GM23338 (cell line): ENCODE results near the gene AP1S3. TPM values are rescaled to one million over a fixed set of nuclear protein-coding genes. Genes with fewer than 3 reads are reported as not detected.

Experiments
- ATAC-seq: fragments of 200-7000 bp; cut with Tn5 transposase; 3 replicates; pipeline ENCODE4 v1.9.1; 2020
- DNase-seq: peaks from one replicate; pipeline ENCODE4 v3.0.0-alpha.2; 2015; ENCODE audit warnings: low spot score
- H2AFZ ChIP-seq: fragments of 200-600 bp; sonication (generic); 2 replicates; pipeline ENCODE4 v1.8.0; 2016; ENCODE audit warnings: antibody characterized with exemption, mild to moderate bottlenecking, moderate library complexity
- H3F3A ChIP-seq: fragments of 200-600 bp; sonication (generic); replicated peaks from 2 replicates; pipeline ENCODE4 v1.8.0; 2017; ENCODE audit warnings: antibody characterized with exemption, mixed run types, low read depth
- H3K27ac ChIP-seq: fragments of 200-600 bp; sonication (generic); 2 replicates; pipeline ENCODE4 v1.6.1; 2016; ENCODE audit warnings: low read depth
- H3K27me3 ChIP-seq: fragments of 200-600 bp; sonication (generic); 2 replicates; pipeline ENCODE4 v1.8.0; 2016; ENCODE audit warnings: mild to moderate bottlenecking, mixed run types, moderate library complexity; ENCODE audit not compliant: insufficient read depth
- H3K36me3 ChIP-seq: fragments of 200-600 bp; sonication (generic); 2 replicates; pipeline ENCODE4 v1.8.0; 2016; ENCODE audit warnings: mild to moderate bottlenecking; ENCODE audit not compliant: insufficient read depth
- H3K4me1 ChIP-seq: fragments of 200-600 bp; sonication (generic); 2 replicates; pipeline ENCODE4 v1.8.0; 2016; ENCODE audit warnings: mild to moderate bottlenecking, moderate library complexity; ENCODE audit not compliant: insufficient read depth
- H3K4me2 ChIP-seq: fragments of 200-600 bp; sonication (generic); 2 replicates; pipeline ENCODE4 v1.7.1; 2017; ENCODE audit warnings: mixed run types
- H3K4me3 ChIP-seq: fragments of 200-600 bp; sonication (generic); 2 replicates; pipeline ENCODE4 v1.6.1; 2016; ENCODE audit warnings: mixed run types
- H3K79me2 ChIP-seq: fragments of 200-600 bp; sonication (generic); replicated peaks from 2 replicates; pipeline ENCODE4 v1.8.0; 2017; ENCODE audit warnings: mild to moderate bottlenecking; ENCODE audit not compliant: insufficient read depth
- H3K9me2 ChIP-seq: fragments of 200-600 bp; sonication (generic); 2 replicates; pipeline ENCODE4 v1.8.0; 2017; ENCODE audit not compliant: insufficient read depth
- H4K20me1 ChIP-seq: fragments of 200-600 bp; sonication (generic); replicated peaks from 2 replicates; pipeline ENCODE4 v1.8.0; 2017; ENCODE audit warnings: mild to moderate bottlenecking; ENCODE audit not compliant: insufficient read depth
- H3K27ac Mint-ChIP-seq: 2 replicates; pipeline ENCODE4 v1.8.0; 2020; ENCODE audit warnings: inconsistent platforms, mild to moderate bottlenecking, moderate library complexity, mixed read lengths
- H3K27me3 Mint-ChIP-seq: 3 replicates; pipeline ENCODE4 v1.8.0; 2022; ENCODE audit warnings: low read depth, mild to moderate bottlenecking, moderate library complexity, mixed read lengths, inconsistent platforms; ENCODE audit not compliant: insufficient read depth, poor library complexity
- H3K36me3 Mint-ChIP-seq: 3 replicates; pipeline ENCODE4 v1.8.0; 2021; ENCODE audit warnings: low read depth, mild to moderate bottlenecking, inconsistent platforms, moderate library complexity, mixed read lengths
- H3K4me1 Mint-ChIP-seq: 3 replicates; pipeline ENCODE4 v1.8.0; 2020; ENCODE audit warnings: mild to moderate bottlenecking, inconsistent platforms, mixed read lengths
- H3K4me3 Mint-ChIP-seq: 3 replicates; pipeline ENCODE4 v1.8.0; 2021; ENCODE audit warnings: moderate library complexity, mild to moderate bottlenecking, inconsistent platforms, mixed read lengths
- H3K9me3 Mint-ChIP-seq: 3 replicates; pipeline ENCODE4 v1.8.0; 2020; ENCODE audit warnings: moderate library complexity, mild to moderate bottlenecking, inconsistent platforms, mixed read lengths
- CREB1 ChIP-seq: fragments of 250-450 bp; sonication (Bioruptor Pico); IDR thresholded peaks from 2 replicates; pipeline ENCODE4 v1.5.0; 2020; ENCODE audit warnings: low read depth, mild to moderate bottlenecking, moderate library complexity
- EZH2phosphoT487 ChIP-seq: fragments of 200-600 bp; sonication (generic); IDR thresholded peaks from one replicate; pipeline ENCODE4 v1.8.1; 2018; ENCODE audit warnings: antibody characterized with exemption; ENCODE audit not compliant: unreplicated experiment
- JUNB ChIP-seq: IDR thresholded peaks from one replicate; pipeline ENCODE4 v1.6.1; 2016; ENCODE audit warnings: antibody characterized with exemption; ENCODE audit not compliant: unreplicated experiment
- NANOG ChIP-seq: IDR thresholded peaks from 2 replicates; pipeline ENCODE4 v1.6.1; 2016; ENCODE audit warnings: antibody characterized with exemption, borderline replicate concordance
- POLR2AphosphoS5 ChIP-seq: IDR thresholded peaks from 2 replicates; pipeline ENCODE4 v1.6.1; 2016; ENCODE audit warnings: antibody characterized with exemption, low read depth
- STAT1 ChIP-seq: IDR thresholded peaks from one replicate; pipeline ENCODE4 v1.6.1; 2016; ENCODE audit warnings: antibody characterized with exemption; ENCODE audit not compliant: unreplicated experiment
- ZNF114 ChIP-seq: fragments of 250-450 bp; sonication (Bioruptor Pico); IDR thresholded peaks from 2 replicates; pipeline ENCODE4 v1.5.0; 2020; ENCODE audit warnings: mild to moderate bottlenecking, moderate library complexity
- ZNF331 ChIP-seq: fragments of 250-450 bp; sonication (Bioruptor Pico); IDR thresholded peaks from 2 replicates; pipeline ENCODE4 v1.5.0; 2020; ENCODE audit warnings: low read depth, mild to moderate bottlenecking, moderate library complexity
- polyA plus RNA-seq: library from polyadenylated mRNA; unstranded; fragments of >200 nt; fragmentation: Nextera tagmentation; extraction: Ambion mirVana; gene quantifications from 2 replicates; pipeline ENCODE4 v1.2.1, GENCODE V29; 2016
- total RNA-seq: library from RNA; depleted of rRNA; stranded (reverse); fragments of >200 nt; shearing (Covaris generic); gene quantifications from 2 replicates; pipeline ENCODE4 v1.2.3, GENCODE V29; 2014
- TF ChIP-seq, protein P1 (sequence below), 2 experiments: fragments of 200-600 bp in 1 of 2; sonication (generic) in 1 of 2; conservative IDR thresholded peaks; 2 replicates each; pipeline versions ENCODE4 v1.5.1 to v1.6.1; 2016 to 2017; ENCODE audit warnings: antibody characterized with exemption in 2 of 2, low read depth in 2 of 2, mild to moderate bottlenecking in 2 of 2, moderate library complexity in 1 of 2
- TF ChIP-seq, protein P2 (sequence below): IDR thresholded peaks from one replicate; pipeline ENCODE4 v1.6.1; 2018; ENCODE audit warnings: antibody characterized with exemption; ENCODE audit not compliant: unreplicated experiment
- TF ChIP-seq, protein P3 (sequence below): IDR thresholded peaks from 2 replicates; pipeline ENCODE4 v1.6.1; 2016; ENCODE audit warnings: antibody characterized with exemption
- TF ChIP-seq, protein P4 (sequence below): fragments of 250-450 bp; sonication (Bioruptor Pico); IDR thresholded peaks from 2 replicates; pipeline ENCODE4 v1.5.0; 2020; ENCODE audit warnings: mild to moderate bottlenecking, moderate library complexity

Gene AP1S3
- total and polyA plus RNA-seq, 2 experiments from 2014 or later: 8.8 to 25.5 TPM

DNA sequence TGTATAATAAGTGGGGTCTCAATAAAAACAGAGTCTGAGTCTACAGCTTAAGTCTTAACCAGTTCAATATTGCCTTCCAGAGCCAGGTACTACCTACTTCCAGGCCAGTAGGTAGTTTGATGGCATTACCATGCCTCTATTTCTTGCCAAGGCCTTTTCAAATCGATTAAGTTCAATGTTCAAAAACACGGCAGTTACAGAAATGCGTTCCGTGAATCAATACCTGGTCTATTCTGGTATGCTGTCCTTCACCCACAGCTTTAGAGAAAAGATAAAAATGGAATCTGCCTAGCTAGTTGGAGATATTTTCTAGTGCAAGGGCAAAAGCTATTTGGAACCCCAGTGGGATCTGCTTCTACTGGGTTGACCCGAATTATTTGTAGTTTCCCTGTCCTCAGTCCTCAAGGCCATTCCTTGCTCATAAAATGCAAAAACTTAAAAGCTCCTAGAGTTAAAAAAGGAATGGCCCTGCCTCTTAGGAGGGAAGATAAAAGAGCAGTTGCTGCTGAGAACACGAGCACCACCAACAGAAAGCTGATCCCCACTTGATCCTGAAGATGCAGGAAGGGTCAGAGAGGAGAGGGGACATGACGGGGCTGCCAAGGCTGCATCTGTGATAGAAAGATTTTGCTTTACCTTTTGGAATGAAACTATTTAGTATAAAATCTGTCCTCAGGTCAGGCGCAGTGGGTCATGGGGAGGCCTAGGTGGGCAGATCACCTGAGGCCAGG lies 125.6 kb downstream of the AP1S3 start:
- H3K79me2 ChIP-seq: no peaks in the 10 kb centered on the region
- no peaks in the 10 kb centered on the region for H3K27me3 ChIP-seq
- Mint-ChIP-seq H3K36me3 (peaks cover 3% of the 10 kb centered on the region), H3K4me1 (no peaks in the 10 kb centered on the region), H3K27ac (no peak overlapping the region), H3K4me3 (no peak overlapping the region), H3K9me3 (peaks cover 2% of the 10 kb centered on the region; the same call in 2 of the 3 replicates), H3K27me3 (peaks cover 2% of the 10 kb centered on the region)
- no peak overlapping the region for H2AFZ ChIP-seq
- TF ChIP-seq ZNF114 (no peak), POLR2AphosphoS5 (no peak), STAT1 (no peak), CREB1 (no peak), ZNF331 (CRISPR knock-in tag) (no peak), NANOG (no peak), EZH2phosphoT487 (no peak), JUNB (no peak)
- TF ChIP-seq, protein P1, sequence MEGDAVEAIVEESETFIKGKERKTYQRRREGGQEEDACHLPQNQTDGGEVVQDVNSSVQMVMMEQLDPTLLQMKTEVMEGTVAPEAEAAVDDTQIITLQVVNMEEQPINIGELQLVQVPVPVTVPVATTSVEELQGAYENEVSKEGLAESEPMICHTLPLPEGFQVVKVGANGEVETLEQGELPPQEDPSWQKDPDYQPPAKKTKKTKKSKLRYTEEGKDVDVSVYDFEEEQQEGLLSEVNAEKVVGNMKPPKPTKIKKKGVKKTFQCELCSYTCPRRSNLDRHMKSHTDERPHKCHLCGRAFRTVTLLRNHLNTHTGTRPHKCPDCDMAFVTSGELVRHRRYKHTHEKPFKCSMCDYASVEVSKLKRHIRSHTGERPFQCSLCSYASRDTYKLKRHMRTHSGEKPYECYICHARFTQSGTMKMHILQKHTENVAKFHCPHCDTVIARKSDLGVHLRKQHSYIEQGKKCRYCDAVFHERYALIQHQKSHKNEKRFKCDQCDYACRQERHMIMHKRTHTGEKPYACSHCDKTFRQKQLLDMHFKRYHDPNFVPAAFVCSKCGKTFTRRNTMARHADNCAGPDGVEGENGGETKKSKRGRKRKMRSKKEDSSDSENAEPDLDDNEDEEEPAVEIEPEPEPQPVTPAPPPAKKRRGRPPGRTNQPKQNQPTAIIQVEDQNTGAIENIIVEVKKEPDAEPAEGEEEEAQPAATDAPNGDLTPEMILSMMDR (conservative IDR thresholded peaks at IDR 0.05; ENCODE audit: low read depth in 2 of 2): no peak
- TF ChIP-seq, protein P2, sequence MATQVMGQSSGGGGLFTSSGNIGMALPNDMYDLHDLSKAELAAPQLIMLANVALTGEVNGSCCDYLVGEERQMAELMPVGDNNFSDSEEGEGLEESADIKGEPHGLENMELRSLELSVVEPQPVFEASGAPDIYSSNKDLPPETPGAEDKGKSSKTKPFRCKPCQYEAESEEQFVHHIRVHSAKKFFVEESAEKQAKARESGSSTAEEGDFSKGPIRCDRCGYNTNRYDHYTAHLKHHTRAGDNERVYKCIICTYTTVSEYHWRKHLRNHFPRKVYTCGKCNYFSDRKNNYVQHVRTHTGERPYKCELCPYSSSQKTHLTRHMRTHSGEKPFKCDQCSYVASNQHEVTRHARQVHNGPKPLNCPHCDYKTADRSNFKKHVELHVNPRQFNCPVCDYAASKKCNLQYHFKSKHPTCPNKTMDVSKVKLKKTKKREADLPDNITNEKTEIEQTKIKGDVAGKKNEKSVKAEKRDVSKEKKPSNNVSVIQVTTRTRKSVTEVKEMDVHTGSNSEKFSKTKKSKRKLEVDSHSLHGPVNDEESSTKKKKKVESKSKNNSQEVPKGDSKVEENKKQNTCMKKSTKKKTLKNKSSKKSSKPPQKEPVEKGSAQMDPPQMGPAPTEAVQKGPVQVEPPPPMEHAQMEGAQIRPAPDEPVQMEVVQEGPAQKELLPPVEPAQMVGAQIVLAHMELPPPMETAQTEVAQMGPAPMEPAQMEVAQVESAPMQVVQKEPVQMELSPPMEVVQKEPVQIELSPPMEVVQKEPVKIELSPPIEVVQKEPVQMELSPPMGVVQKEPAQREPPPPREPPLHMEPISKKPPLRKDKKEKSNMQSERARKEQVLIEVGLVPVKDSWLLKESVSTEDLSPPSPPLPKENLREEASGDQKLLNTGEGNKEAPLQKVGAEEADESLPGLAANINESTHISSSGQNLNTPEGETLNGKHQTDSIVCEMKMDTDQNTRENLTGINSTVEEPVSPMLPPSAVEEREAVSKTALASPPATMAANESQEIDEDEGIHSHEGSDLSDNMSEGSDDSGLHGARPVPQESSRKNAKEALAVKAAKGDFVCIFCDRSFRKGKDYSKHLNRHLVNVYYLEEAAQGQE: no peak
- TF ChIP-seq, protein P3, sequence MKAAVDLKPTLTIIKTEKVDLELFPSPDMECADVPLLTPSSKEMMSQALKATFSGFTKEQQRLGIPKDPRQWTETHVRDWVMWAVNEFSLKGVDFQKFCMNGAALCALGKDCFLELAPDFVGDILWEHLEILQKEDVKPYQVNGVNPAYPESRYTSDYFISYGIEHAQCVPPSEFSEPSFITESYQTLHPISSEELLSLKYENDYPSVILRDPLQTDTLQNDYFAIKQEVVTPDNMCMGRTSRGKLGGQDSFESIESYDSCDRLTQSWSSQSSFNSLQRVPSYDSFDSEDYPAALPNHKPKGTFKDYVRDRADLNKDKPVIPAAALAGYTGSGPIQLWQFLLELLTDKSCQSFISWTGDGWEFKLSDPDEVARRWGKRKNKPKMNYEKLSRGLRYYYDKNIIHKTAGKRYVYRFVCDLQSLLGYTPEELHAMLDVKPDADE: no peak
- TF ChIP-seq, protein P4, sequence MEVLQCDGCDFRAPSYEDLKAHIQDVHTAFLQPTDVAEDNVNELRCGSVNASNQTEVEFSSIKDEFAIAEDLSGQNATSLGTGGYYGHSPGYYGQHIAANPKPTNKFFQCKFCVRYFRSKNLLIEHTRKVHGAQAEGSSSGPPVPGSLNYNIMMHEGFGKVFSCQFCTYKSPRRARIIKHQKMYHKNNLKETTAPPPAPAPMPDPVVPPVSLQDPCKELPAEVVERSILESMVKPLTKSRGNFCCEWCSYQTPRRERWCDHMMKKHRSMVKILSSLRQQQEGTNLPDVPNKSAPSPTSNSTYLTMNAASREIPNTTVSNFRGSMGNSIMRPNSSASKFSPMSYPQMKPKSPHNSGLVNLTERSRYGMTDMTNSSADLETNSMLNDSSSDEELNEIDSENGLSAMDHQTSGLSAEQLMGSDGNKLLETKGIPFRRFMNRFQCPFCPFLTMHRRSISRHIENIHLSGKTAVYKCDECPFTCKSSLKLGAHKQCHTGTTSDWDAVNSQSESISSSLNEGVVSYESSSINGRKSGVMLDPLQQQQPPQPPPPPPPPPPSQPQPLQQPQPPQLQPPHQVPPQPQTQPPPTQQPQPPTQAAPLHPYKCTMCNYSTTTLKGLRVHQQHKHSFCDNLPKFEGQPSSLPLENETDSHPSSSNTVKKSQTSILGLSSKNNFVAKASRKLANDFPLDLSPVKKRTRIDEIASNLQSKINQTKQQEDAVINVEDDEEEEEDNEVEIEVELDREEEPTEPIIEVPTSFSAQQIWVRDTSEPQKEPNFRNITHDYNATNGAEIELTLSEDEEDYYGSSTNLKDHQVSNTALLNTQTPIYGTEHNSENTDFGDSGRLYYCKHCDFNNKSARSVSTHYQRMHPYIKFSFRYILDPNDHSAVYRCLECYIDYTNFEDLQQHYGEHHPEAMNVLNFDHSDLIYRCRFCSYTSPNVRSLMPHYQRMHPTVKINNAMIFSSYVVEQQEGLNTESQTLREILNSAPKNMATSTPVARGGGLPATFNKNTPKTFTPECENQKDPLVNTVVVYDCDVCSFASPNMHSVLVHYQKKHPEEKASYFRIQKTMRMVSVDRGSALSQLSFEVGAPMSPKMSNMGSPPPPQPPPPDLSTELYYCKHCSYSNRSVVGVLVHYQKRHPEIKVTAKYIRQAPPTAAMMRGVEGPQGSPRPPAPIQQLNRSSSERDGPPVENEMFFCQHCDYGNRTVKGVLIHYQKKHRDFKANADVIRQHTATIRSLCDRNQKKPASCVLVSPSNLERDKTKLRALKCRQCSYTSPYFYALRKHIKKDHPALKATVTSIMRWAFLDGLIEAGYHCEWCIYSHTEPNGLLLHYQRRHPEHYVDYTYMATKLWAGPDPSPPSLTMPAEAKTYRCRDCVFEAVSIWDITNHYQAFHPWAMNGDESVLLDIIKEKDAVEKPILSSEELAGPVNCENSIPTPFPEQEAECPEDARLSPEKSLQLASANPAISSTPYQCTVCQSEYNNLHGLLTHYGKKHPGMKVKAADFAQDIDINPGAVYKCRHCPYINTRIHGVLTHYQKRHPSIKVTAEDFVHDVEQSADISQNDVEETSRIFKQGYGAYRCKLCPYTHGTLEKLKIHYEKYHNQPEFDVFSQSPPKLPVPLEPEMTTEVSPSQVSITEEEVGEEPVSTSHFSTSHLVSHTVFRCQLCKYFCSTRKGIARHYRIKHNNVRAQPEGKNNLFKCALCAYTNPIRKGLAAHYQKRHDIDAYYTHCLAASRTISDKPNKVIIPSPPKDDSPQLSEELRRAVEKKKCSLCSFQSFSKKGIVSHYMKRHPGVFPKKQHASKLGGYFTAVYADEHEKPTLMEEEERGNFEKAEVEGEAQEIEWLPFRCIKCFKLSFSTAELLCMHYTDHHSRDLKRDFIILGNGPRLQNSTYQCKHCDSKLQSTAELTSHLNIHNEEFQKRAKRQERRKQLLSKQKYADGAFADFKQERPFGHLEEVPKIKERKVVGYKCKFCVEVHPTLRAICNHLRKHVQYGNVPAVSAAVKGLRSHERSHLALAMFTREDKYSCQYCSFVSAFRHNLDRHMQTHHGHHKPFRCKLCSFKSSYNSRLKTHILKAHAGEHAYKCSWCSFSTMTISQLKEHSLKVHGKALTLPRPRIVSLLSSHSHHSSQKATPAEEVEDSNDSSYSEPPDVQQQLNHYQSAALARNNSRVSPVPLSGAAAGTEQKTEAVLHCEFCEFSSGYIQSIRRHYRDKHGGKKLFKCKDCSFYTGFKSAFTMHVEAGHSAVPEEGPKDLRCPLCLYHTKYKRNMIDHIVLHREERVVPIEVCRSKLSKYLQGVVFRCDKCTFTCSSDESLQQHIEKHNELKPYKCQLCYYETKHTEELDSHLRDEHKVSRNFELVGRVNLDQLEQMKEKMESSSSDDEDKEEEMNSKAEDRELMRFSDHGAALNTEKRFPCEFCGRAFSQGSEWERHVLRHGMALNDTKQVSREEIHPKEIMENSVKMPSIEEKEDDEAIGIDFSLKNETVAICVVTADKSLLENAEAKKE (CRISPR knock-in tag): no peak
- H3K4me3 ChIP-seq: no peak overlapping the region
- no peaks in the 10 kb centered on the region for H3K9me2 ChIP-seq
- no peak for ATAC-seq
- H4K20me1 ChIP-seq: no peaks in the 10 kb centered on the region
- H3K27ac ChIP-seq: no peak overlapping the region
- no peaks in the 10 kb centered on the region for H3K36me3 ChIP-seq
- H3K4me2 ChIP-seq: no peak overlapping the region
- H3F3A ChIP-seq: no peaks in the 10 kb centered on the region
- no peaks in the 10 kb centered on the region for H3K4me1 ChIP-seq
- DNase-seq: no peak
